Tibial nerve (tissue), 4 donors: Measurements from ENCODE around the gene CPXM2. TPM values are rescaled to one million over a fixed set of nuclear protein-coding genes. Genes with fewer than 3 reads are reported as not detected.

Experiments
- DNase-seq, 2 donors: peaks; one replicate each; pipeline ENCODE4 v3.0.0-alpha.2; 2019; ENCODE audit warnings: low spot score in 2 of 2
- H3K27ac ChIP-seq, 4 donors: fragments of 200-600 bp; sonication (generic) in 3 of 4; one replicate each; pipeline ENCODE4 v1.5.1; 2017 to 2019; ENCODE audit warnings: mild to moderate bottlenecking in 1 of 4
- H3K27me3 ChIP-seq, 2 donors: fragments of 200-600 bp; sonication (generic) in 1 of 2; one replicate each; pipeline versions ENCODE4 v1.5.1 to v1.6.0; 2017 to 2019
- H3K36me3 ChIP-seq, 3 donors: fragments of 200-600 bp; sonication (generic); one replicate each; pipeline ENCODE4 v1.5.1; 2018 to 2019
- H3K4me1 ChIP-seq, 4 donors: fragments of 200-600 bp; sonication (generic) in 3 of 4; one replicate each; pipeline ENCODE4 v1.5.1; 2017 to 2019
- H3K4me3 ChIP-seq, 4 donors: fragments of 200-600 bp; sonication (generic) in 3 of 4; one replicate each; pipeline ENCODE4 v1.5.1; 2017 to 2019; ENCODE audit warnings: mild to moderate bottlenecking in 1 of 4, moderate library complexity in 1 of 4
- H3K9me3 ChIP-seq, 4 donors: fragments of 200-600 bp; sonication (generic) in 3 of 4; one replicate each; pipeline ENCODE4 v1.5.1; 2017 to 2019
- EP300 ChIP-seq, 2 donors: sonication (generic); formaldehyde crosslinking; IDR thresholded peaks; one replicate each; pipeline ENCODE4 v1.6.1; 2017; ENCODE audit warnings: antibody characterized with exemption in 2 of 2, mild to moderate bottlenecking in 1 of 2
- POLR2A ChIP-seq, 2 donors: fragments of 450-650 bp; IDR thresholded peaks; one replicate each; pipeline ENCODE4 v1.6.1; 2017; ENCODE audit warnings: antibody characterized with exemption in 2 of 2, mild to moderate bottlenecking in 2 of 2, moderate library complexity in 2 of 2
- WGBS, 2 donors: methylation state at CpG; one replicate each; pipeline ENCODE4 v1.1.5; 2018; 5-methylcytosine and 5-hydroxymethylcytosine counted together
- total RNA-seq, 4 donors: library from RNA; depleted of rRNA; stranded (reverse); fragments of >200 nt; gene quantifications; one replicate each; pipeline ENCODE4 v1.1.0, GENCODE V29; 2016
- TF ChIP-seq, protein P1 (sequence below), 5 experiments: fragments of 200-600 bp in 3 of 5; fragments of 450-650 bp in 2 of 5; sonication (generic) in 3 of 5; IDR thresholded peaks; one replicate each; pipeline ENCODE4 v1.5.1; 2016 to 2019; ENCODE audit warnings: antibody characterized with exemption in 5 of 5, mild to moderate bottlenecking in 3 of 5, moderate library complexity in 2 of 5

Gene CPXM2
- total RNA-seq, 4 donors from 2014 or later: 26.8 to 74.3 (median 37.8) TPM

DNA sequence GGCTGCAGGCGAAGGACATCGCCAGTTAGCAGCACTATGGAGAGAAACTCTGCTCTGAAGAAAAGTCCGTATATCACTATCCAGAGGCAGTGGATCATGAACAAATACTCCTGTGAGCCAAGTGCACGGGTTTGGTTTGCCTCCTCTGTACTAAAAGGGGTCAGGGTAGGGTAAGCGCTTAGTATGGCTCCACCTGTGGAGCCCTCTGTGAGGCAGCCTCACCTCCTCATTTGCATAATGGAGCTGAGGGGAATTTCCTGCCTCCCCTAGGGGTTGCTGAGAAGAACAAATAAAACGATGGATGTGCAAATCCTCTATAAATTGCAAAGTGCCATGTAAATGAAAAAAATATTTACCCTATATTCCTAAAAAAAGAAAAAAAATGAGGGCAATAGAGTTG lies 162.1 kb downstream of the CPXM2 start:
- TF ChIP-seq, protein P1, sequence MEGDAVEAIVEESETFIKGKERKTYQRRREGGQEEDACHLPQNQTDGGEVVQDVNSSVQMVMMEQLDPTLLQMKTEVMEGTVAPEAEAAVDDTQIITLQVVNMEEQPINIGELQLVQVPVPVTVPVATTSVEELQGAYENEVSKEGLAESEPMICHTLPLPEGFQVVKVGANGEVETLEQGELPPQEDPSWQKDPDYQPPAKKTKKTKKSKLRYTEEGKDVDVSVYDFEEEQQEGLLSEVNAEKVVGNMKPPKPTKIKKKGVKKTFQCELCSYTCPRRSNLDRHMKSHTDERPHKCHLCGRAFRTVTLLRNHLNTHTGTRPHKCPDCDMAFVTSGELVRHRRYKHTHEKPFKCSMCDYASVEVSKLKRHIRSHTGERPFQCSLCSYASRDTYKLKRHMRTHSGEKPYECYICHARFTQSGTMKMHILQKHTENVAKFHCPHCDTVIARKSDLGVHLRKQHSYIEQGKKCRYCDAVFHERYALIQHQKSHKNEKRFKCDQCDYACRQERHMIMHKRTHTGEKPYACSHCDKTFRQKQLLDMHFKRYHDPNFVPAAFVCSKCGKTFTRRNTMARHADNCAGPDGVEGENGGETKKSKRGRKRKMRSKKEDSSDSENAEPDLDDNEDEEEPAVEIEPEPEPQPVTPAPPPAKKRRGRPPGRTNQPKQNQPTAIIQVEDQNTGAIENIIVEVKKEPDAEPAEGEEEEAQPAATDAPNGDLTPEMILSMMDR (IDR thresholded peaks at IDR 0.05): no peak
- TF ChIP-seq EP300 (IDR thresholded peaks at IDR 0.05) (no peak), POLR2A (IDR thresholded peaks at IDR 0.05) (no peak)
- H3K27ac ChIP-seq: no peak overlapping the region
- no peaks in the 10 kb centered on the region for H3K4me1 ChIP-seq
- H3K36me3 ChIP-seq: no peaks in the 10 kb centered on the region
- 76 to 78% methylated on average over 6 of the region's 6 CpGs for WGBS, 2 donors
- peaks cover 0 to 2% (median 0%) of the 10 kb centered on the region in 4 donors for H3K9me3 ChIP-seq
- no peak for DNase-seq
- no peaks in the 10 kb centered on the region for H3K27me3 ChIP-seq
- no peak overlapping the region for H3K4me3 ChIP-seq

DNA sequence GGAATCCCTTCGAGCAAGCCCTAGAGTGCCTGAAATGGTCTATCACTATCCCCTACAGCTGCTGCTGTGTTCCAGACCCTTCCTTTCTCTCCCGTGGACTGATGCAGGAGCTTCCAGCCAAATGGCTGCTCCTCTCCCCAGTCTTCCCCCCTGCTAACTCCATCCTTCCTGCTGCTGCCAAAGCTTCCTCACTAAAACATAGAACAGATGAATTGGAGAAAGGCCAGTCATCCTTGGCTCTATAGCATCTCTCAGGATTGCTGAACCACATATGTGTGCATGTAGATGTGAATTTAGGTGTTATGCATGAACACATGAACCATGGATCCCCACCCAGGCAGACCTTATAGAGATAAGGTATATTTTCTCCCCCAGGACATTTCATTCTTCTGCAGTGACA lies 164.8 kb downstream of the CPXM2 start:
- Histone ChIP-seq H3K4me3 (no peak overlapping the region), H3K4me1 (no peaks in the 10 kb centered on the region), H3K36me3 (no peaks in the 10 kb centered on the region), H3K9me3 (no peaks in the 10 kb centered on the region), H3K27me3 (no peaks in the 10 kb centered on the region), H3K27ac (no peak overlapping the region)
- TF ChIP-seq EP300 (IDR thresholded peaks at IDR 0.05) (no peak), POLR2A (IDR thresholded peaks at IDR 0.05) (no peak)
- TF ChIP-seq, protein P1 (IDR thresholded peaks at IDR 0.05): no peak
- 63 to 85% methylated on average over 2 of the region's 2 CpGs for WGBS, 2 donors
- DNase-seq: no peak

DNA sequence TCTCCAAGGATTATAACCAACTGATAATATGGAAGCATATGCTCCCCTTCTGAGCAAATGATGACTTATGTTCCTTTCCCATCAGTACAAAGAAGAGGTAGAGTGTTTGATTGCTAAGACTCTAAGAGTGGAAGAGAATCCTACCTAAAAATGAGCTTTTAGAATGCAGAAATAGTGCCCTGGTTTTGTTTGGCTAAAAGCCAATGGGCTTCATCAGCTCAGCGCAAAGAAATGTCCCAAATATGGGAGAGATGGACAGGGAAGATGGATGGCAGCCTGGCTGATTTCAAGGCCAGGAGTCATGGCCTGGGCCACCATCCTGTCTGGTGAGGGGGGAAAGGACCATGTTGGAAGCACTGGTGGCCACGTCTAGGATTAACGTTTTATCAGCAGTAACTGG lies 165.2 kb downstream of the CPXM2 start:
- H3K9me3 ChIP-seq: no peaks in the 10 kb centered on the region
- WGBS, 2 donors: 58 to 68% methylated on average over 3 of the region's 3 CpGs
- no peak for TF ChIP-seq POLR2A (IDR thresholded peaks at IDR 0.05)
- TF ChIP-seq, protein P1 (IDR thresholded peaks at IDR 0.05): no peak
- no peak for TF ChIP-seq EP300 (IDR thresholded peaks at IDR 0.05)
- H3K27ac ChIP-seq: no peak overlapping the region
- no peak for DNase-seq
- no peak overlapping the region for H3K4me3 ChIP-seq
- H3K4me1 ChIP-seq: no peaks in the 10 kb centered on the region
- H3K27me3 ChIP-seq: no peaks in the 10 kb centered on the region
- no peaks in the 10 kb centered on the region for H3K36me3 ChIP-seq

DNA sequence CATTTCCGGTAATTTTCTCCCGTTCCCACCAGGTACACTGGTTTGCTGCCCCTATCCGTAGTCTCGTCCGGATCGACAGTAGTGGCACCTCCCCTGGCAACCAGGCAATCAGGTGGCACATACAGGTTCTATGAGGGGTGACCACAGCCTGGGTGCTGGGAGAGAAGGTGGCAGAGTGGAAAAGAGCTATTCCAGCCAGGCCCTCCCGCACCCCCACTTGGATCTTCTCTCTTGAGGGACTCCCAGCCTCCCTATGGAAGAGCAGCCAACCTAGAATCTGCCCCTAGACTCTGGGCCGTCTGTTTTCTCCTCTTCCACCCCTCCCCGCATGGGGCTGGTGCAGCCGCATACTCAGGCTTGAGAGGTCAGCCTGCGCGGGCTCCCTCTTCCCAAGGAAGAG lies 166.9 kb downstream of the CPXM2 start:
- Histone ChIP-seq H3K9me3 (no peaks in the 10 kb centered on the region), H3K4me1 (no peaks in the 10 kb centered on the region), H3K4me3 (no peak overlapping the region), H3K27me3 (no peaks in the 10 kb centered on the region), H3K36me3 (no peaks in the 10 kb centered on the region), H3K27ac (no peak overlapping the region)
- TF ChIP-seq EP300 (IDR thresholded peaks at IDR 0.05) (no peak), POLR2A (IDR thresholded peaks at IDR 0.05) (no peak)
- TF ChIP-seq, protein P1 (IDR thresholded peaks at IDR 0.05): no peak
- DNase-seq: no peak
- 92 to 94% methylated on average over 12 of the region's 12 CpGs for WGBS, 2 donors

DNA sequence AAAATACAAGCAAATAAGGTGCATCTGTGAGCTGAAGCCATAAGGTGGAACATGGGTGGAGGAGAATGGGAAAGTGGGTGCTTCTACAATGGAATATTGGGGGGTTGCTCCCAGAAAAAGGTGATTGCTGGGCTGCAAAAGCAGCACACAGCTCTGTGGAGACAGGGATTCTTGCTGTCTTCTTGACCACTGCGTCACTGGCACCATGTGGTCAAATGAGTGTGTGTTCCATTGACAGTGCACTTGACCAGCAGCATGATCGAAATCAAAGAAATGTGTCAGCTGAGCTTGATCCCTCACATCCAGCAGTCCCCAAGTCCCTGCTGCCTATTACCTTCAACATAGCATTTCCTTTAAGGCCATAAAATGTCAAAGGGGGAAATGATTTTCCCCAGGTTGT lies 169.3 kb downstream of the CPXM2 start:
- H3K27ac ChIP-seq: no peak overlapping the region
- peaks cover 0 to 18% (median 0%) of the 10 kb centered on the region in 4 donors for H3K9me3 ChIP-seq
- no peaks in the 10 kb centered on the region for H3K27me3 ChIP-seq
- 81 to 92% methylated on average over 2 of the region's 2 CpGs for WGBS, 2 donors
- H3K4me3 ChIP-seq: no peak overlapping the region
- TF ChIP-seq, protein P1 (IDR thresholded peaks at IDR 0.05): no peak
- TF ChIP-seq EP300 (IDR thresholded peaks at IDR 0.05) (no peak), POLR2A (IDR thresholded peaks at IDR 0.05) (no peak)
- peaks cover 0 to 5% (median 0%) of the 10 kb centered on the region in 3 donors for H3K36me3 ChIP-seq
- DNase-seq: no peak
- no peaks in the 10 kb centered on the region for H3K4me1 ChIP-seq
